Thyroid gland (tissue), 4 donors: ENCODE results near the gene OR4K17.

Source experiments
- CTCF ChIP-seq, 6 experiments: fragments of 200-600 bp in 3 of 6; fragments of 450-650 bp in 3 of 6; sonication (generic) in 3 of 6; IDR thresholded peaks; one replicate each; pipeline ENCODE4 v1.5.1; 2016 to 2019; ENCODE audit warnings: antibody characterized with exemption in 6 of 6, mild to moderate bottlenecking in 2 of 6, inconsistent platforms in 1 of 6, moderate library complexity in 1 of 6
- POLR2A ChIP-seq, 2 donors: fragments of 450-650 bp; IDR thresholded peaks; one replicate each; pipeline ENCODE4 v1.6.1; 2017; ENCODE audit warnings: antibody characterized with exemption in 2 of 2, mild to moderate bottlenecking in 2 of 2, moderate library complexity in 1 of 2

- TF ChIP-seq CTCF (IDR thresholded peaks at IDR 0.05) (no peak), POLR2A (IDR thresholded peaks at IDR 0.05) (no peak)
Observed at GRCh38 chr14:20093442-20093841, 17.1 kb upstream of the OR4K17 start.
